SHP77 treated with DMSO at 0.1 percent for 48 hours (cell line): ENCODE data around the gene PCSK5.
"Not testable (repeated sequence)": the region's sequence is repeated elsewhere in the genome, so short reads cannot be mapped to it uniquely, and the experiment has no call there.

Source experiments
- DNase-seq: peaks from one replicate; lab custom pipeline; 2025; lab: John Stamatoyannopoulos, UW

Gene PCSK5

GRCh38 chr9:76007935-76008334 is 117.5 kb downstream of the PCSK5 start:
- DNase-seq: no peak

GRCh38 chr9:76013809-76014208 is 123.3 kb downstream of the PCSK5 start:
- no peak for DNase-seq

DNA sequence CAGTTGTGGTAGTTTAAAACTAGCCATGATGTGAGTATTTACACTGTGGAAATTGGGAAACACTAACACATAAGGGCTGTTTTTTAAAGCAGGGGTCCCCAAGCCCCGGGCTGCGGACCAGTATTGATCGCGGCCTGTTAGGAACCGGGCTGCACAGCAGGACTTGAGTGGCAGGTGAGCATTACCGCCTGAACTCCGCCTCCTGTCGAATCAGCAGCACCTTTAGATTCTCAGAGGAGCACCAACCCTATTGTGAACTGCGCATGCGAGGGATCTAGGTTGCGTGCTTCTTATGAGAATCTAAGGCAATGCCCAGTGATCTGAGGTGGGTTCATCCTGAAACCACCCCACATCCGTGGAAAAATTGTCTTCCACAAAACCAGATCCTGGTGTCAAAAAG is 127.8 kb downstream of the PCSK5 start:
- DNase-seq: no peak

DNA sequence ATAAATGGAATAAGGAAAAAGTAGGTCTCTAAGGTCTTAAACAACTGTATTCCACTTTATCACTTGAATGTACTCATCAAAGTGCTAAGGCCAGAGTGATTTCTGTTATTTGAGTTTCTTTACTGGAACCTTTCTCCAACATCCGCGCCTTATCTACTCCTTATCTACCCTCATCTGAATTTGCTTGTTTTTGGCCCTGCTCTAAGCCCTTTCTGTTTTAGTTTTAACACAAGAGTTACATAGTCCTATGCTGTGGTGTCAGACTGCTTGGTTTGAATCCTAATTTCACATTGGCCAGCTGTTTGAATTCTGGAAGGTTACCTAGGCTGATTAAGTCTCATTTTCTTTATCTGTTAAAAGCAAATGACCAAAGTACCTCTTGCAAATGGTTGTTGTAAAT is 128.3 kb downstream of the PCSK5 start:
- DNase-seq: no peak

- no peak for DNase-seq
These were observed 130.2 kb downstream of the PCSK5 start for GRCh38 chr9:76020652-76021051.

DNA sequence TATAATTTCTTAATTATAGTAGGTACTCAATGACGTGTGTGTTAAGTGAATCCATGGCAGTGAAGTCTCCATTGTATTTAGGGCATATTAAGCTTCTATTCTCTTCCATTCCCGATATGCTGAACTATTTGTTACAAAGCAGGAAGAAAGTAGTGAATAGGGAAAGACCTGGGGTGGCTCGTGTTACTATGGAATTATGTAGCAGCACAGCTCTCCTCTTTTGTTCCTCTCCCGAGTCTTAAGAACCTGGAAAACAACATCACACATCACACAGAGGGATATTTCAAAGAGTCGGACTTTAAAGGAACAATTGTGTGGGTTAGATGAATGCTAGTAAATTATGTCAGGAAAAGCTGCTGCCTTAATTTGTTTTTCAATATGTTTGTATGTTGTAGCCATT is 131.8 kb downstream of the PCSK5 start:
- no peak for DNase-seq

GRCh38 chr9:76023715-76024195 is 133.3 kb downstream of the PCSK5 start:
- DNase-seq: no peak

DNA sequence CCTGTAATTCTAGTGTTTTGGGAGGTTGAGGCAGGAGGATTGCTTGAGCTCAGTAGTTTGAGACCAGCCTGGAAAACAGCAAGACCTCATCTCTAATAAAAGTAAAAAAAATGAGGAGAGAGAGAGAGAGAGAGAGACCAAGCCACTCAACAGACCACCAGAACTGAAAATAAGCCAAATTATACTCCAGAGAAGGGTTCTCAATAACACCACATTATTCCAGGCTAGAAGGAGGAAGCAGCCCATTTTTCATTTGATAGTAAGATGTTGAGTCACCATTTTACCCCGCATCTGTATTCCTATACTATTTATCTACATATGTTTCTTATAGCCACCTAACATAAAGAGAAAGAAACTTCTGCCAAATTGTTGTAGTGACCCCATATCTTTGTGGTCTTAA is 134.8 kb downstream of the PCSK5 start:
- no peak for DNase-seq

GRCh38 chr9:76026796-76027195 is 136.3 kb downstream of the PCSK5 start:
- no peak for DNase-seq

GRCh38 chr9:76027416-76027815 is 136.9 kb downstream of the PCSK5 start:
- no peak for DNase-seq

- no peak for DNase-seq
These were observed 137.4 kb downstream of the PCSK5 start for GRCh38 chr9:76027861-76028260.

GRCh38 chr9:76032038-76032796 is 141.7 kb downstream of the PCSK5 start:
- no peak for DNase-seq

DNA sequence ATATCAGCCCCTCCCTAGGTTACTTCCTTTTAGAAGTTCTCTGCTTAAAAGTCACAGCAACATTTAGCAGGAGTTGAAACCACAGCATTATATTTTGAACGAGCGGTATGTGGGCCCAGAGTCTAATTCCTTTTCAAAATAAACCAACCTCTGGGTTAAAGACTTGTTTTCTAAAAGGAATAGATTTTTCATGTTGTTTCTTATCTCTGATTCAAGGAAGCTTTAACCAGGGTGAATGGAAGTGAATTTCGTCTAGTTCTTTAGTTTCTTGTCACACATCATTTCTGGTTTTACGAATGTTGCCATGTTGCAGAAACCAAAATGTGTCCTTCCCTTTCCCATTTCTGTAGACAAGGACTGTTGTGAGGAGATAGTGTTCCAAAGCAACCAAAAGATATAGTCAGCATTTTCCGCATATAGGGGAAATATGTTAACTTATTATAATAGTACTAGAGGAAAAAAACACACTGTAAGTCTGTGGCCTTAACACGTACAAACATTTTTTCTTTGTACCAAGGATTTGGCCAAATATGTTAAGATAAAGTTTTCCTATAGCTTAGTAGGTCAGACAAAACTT is 142.4 kb downstream of the PCSK5 start:
- DNase-seq: no peak

- DNase-seq: no peak
These were observed 143.6 kb downstream of the PCSK5 start for GRCh38 chr9:76034049-76034448.

DNA sequence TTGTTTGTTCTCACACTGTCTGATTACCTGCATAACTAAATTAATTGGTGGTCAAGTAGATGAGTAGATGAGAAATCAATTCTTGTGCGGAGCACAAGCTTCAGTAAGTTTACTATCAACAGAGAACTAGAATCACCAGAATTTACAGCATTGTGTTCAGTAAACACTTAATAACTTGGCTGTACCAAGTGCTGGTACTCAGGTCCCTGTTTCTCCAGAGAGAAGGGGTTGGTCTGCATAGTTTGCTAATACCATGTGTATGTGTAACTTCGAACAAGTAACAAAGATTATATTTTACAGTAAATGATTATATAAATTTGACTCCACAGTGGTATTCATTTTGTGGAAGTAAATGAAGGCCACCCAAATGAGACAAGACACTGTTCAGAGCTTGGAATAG is 146.3 kb downstream of the PCSK5 start:
- no peak for DNase-seq

GRCh38 chr9:76037587-76038225 is 147.2 kb downstream of the PCSK5 start:
- no peak for DNase-seq

GRCh38 chr9:76038431-76038830 is 148.0 kb downstream of the PCSK5 start:
- DNase-seq: no peak

DNA sequence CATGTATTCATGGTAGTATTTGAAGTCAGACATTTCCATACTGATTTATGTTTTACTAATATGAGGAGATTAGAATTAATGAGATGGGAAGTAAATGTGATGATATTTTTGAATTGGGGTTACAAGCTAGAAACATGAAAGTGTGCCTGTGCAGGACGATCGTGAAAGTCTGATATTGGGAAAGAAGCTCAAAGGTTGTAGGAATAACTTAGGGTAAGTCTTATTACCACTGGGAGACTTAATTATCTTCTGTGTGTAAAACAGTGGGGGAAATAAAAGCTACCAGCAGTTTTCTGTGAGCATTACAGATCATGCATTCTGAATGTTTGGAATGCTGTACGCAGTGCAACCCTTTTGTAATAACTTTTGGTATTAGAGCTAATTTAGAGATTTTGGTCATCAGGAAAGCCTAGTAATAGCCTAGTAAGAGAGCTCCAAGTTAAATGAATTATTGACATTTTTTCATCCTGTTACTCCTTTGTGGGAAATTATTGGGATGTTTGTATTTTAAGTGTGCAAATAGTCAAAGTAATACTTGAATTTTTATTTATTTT is 153.9 kb downstream of the PCSK5 start:
- no peak for DNase-seq

GRCh38 chr9:76045221-76045620 is 154.7 kb downstream of the PCSK5 start:
- DNase-seq: no peak

- no peak for DNase-seq
These were observed 158.9 kb downstream of the PCSK5 start for GRCh38 chr9:76049341-76049740.

GRCh38 chr9:76067696-76068095 is 177.2 kb downstream of the PCSK5 start:
- DNase-seq: no peak

GRCh38 chr9:76077537-76077936 is 187.1 kb downstream of the PCSK5 start:
- no peak for DNase-seq

- not testable (repeated sequence) for DNase-seq
These were observed 190.8 kb downstream of the PCSK5 start for GRCh38 chr9:76081281-76081680.
